HG03520 (cell line): ENCODE data around the gene ATP5PD.
"Not testable (repeated sequence)": the region's sequence is repeated elsewhere in the genome, so short reads cannot be mapped to it uniquely, and the experiment has no call there.

ENCODE experiments used
- ATAC-seq: cut with Tn5 transposase; IDR thresholded peaks from one replicate; pipeline ENCODE4 v1.9.1; 2021; ENCODE audit warnings: mild to moderate bottlenecking, moderate library complexity; ENCODE audit not compliant: unreplicated experiment

ATP5PD gene

GRCh38 chr17:75059369-75060345 lies 12.9 kb upstream of the ATP5PD start:
- no peak for ATAC-seq

- ATAC-seq = no peak
Measured at GRCh38 chr17:75051941-75052340, 5.2 kb upstream of the ATP5PD start.

- no peak for ATAC-seq
Measured at GRCh38 chr17:75049706-75050105, 2.9 kb upstream of the ATP5PD start.

- ATAC-seq = no peak
Measured at GRCh38 chr17:75049057-75049456, 2.3 kb upstream of the ATP5PD start.

GRCh38 chr17:75048249-75048878 lies 1.6 kb upstream of the ATP5PD start:
- no peak for ATAC-seq

- ATAC-seq = peak; percentile 6
Measured at GRCh38 chr17:75047398-75048098, 779 bp upstream of the ATP5PD start.

GRCh38 chr17:75045946-75046406 lies 793 bp downstream of the ATP5PD start:
- not testable (repeated sequence) for ATAC-seq

GRCh38 chr17:75044716-75045115 lies 2.1 kb downstream of the ATP5PD start:
- no peak for ATAC-seq

- not testable (repeated sequence) for ATAC-seq
Measured at GRCh38 chr17:75043789-75044188, 3.0 kb downstream of the ATP5PD start.

GRCh38 chr17:75041656-75042280 lies 5.0 kb downstream of the ATP5PD start:
- ATAC-seq = no peak

GRCh38 chr17:75039238-75039637 lies 7.5 kb downstream of the ATP5PD start:
- no peak for ATAC-seq

- no peak for ATAC-seq
Measured at GRCh38 chr17:75036643-75037268, 10.0 kb downstream of the ATP5PD start.

GRCh38 chr17:75034236-75034908 lies 12.4 kb downstream of the ATP5PD start:
- peak; percentile 48 for ATAC-seq

GRCh38 chr17:75033346-75034235 lies 13.2 kb downstream of the ATP5PD start:
- ATAC-seq = peak; percentile 39

GRCh38 chr17:75032720-75033280 lies 14.0 kb downstream of the ATP5PD start:
- ATAC-seq = no peak

GRCh38 chr17:75031972-75032719 lies 14.6 kb downstream of the ATP5PD start:
- no peak for ATAC-seq

GRCh38 chr17:75030161-75030560 lies 16.6 kb downstream of the ATP5PD start:
- no peak for ATAC-seq

GRCh38 chr17:75026650-75027049 lies 20.1 kb downstream of the ATP5PD start:
- not testable (repeated sequence) for ATAC-seq
